HG03565 (cell line): Measurements from ENCODE around the gene IRAK1.

Experiments used
- ATAC-seq: cut with Tn5 transposase; IDR thresholded peaks from one replicate; pipeline ENCODE4 v1.9.1; 2021; ENCODE audit warnings: mild to moderate bottlenecking, moderate library complexity; ENCODE audit not compliant: unreplicated experiment

The IRAK1 gene

DNA sequence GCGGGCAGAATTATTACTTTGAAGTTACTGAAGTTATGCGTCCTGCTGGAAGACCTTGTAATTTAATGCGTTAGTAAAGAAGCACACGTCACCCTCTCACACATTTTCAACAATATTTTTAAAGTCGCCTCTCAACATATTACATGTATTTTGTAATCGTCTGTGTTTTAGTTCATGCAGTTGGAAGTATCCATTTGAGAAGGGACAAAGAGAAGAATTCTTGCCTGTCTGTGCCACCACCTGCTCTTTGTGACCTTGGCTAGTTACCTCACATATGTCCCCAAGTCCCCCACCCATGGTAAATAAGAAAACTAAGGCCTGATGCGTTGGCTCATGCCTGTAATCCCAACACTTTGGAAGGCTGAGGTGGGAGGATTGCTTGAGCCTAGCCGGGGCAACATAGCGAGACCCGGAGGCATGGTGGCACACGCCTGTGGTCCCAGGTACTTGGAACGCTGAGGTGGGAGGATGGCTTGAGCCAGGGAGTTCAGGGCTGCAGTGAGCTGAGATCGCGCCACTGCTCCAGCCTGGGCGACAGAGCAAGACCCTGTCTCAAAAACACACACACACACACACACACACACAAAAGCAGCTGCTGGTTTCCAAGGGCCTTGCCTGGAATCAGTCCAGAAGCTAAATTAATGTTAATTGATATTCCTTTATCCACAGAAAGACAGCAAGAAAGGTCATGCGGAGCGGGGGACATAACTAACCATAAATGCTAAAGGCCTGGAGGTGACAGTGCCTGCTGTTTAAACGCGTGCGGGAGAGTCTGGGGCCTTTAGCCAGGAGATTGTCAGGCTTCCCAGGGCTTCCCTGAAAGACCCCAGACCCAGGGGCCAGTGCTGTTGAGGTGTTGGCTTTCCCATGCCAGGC is 46.3 kb downstream of the IRAK1 start:
- ATAC-seq: no peak

DNA sequence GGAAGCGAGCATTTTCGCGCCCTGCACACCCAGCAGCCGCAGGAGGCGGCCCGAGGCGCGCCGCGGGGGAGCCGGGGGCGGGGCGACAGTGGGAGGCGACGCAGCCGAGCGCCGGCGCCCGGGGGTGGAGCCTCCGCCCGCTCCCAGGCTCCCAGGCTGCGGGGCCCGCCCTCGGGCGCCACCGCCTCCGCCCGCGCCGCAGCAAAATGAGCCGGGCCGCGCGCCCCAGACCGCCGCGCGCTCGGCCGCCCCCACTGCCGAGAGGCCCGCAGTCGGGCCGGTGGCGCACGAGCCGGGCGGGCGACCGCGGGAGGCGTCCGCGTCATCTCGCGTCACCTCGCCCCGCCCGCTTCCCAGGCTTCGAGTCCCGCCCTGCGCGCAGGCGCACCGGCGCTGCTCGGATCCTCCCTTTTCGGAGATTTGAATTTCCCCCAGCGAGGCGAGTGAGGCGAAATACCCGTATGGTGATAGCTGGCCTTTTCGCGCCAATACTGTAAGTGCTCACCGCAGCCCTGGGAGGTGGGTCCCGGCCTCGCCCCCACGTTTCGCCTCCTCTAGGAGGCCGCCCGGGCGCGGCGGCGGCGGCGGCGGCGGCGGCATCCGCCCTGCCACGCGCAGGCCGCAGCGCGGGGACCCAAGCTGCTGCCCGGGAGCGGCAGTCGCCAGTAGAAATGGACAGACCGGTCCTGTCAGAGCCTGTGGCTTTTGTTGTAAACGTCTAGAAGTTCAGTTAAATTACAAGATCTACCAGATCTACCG is 47.2 kb downstream of the IRAK1 start, which contains the start of gene TMEM187:
TMEM187 (plus strand) TSS at position 387 of the 759 bp plus-strand sequence. CDS start 9,309 bp downstream, outside the sequence.
- peak; percentile 43 for ATAC-seq

DNA sequence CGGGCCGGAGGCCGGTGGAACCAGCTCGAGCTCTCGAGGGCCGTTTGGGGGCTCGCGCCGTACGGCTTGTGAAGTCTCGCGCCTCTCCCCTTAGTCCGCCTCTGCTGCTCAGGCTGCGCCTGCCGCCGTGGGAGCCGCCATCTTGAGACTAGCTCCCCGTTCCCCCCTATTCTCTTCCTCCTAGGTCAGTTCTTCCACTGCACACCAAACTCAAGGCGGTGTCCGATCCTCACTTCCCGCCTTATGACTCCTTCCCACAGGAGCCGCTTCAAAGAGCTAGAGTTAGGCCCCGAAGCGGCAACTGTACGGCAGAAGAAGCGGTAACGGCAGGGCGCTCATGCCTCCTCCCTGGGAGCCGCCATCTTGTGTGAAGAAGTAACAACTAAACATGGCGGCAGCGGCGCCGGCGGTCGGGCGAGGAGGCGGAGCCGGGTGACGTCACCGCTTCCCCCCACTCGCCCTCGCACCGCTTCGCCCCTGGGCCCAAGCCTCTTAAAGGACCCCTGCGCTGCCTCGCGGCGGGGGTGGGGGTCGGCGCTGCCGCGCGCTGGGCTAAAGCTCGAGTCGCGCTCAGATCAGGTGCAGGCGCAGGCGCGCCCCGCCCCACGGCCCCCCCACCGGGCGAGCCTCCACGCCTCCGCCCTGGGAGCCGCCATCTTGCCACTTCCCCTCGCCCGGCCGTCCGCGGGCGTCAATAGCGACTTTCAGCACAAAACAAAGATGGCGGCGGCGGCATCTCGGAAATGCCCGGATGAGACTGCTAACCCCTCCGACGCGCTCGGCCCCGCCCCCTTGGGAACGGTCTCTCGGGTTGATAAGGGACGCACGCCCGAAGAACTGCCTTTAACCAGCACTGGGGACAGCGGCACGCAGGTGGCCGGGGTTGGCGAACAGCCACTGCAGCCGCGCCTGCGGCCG is 48.0 kb downstream of the IRAK1 start, which contains the start of gene HCFC1:
HCFC1 (minus strand) TSS at position 369 of the 918 bp plus-strand sequence. CDS start 978 bp downstream, outside the sequence.
- ATAC-seq: peak; percentile 23

DNA sequence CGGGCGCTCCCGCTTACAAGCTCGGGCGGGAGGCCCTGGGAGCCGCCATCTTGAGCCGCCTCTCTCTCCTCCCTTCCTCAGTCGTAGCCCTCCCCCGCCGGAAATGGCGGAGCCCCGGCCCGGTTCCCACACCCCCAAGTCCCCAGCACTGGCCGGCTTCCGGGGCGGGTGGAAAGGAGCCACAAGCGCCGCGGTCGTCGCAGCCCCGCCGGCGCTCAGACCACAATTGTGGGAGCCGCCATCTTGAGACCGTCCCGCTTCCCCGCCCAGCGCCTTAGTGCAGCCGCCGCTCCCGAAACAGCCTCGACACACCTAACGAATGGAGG is 48.6 kb downstream of the IRAK1 start:
- ATAC-seq: peak; percentile 20

DNA sequence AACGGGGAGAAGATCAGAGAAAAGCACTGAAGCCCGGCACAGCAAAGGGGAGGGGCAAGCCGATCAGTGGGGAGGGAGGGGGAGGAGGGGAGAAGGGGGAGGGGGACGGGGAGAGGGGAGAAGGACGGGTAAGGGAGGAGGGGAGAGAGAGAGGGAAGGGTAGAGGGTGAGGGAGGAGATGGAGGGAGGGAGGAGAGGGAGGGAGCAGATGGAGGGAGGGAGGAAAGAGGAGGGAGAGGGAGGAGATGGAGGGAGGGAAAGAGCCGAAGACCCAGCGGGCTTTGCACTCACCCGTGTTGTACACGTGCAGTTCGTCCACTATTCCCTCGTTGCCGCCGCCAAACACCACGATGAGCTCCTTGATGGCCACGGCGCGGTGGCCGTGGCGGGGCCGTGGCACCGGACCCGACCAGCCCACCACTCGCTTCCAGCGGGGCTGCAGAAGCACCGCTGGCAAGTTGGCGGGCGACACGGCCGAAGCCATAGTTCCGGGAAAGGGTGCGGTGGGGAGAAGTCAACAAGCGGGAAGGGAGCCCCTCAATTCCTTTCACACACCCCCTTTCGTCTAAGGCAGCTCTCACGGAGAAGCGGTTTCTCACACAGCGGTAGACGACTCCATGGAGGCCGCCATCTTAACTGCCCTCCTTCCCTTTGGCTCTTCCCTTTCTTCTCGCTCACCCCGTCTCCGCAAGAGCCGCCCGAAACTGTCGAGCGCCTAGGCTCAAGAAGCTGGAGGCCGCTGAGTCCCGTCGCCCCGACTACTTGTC is 49.2 kb downstream of the IRAK1 start:
- no peak for ATAC-seq

DNA sequence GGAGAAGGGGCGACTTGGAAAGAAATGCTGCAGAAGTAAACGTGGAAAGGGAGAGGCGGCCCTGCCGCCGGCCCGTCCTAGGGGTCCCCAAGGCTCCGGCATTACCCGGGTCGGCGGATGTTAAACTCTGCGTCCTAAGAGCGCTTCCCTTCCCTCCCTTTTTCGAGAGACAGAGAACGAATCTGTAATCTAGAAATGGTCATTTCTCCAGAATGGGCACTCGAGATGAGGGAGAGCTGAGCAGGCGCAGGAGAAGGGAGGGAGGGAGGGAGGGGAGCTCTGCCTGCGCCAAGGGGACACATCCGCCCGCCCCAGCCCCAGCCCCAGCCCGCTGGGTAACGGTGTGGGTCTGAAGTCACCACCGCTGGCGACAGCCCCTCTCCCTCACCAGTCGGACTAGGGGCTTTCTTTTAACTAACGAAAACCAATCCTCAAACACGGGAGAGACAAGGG is 49.8 kb downstream of the IRAK1 start:
- no peak for ATAC-seq

DNA sequence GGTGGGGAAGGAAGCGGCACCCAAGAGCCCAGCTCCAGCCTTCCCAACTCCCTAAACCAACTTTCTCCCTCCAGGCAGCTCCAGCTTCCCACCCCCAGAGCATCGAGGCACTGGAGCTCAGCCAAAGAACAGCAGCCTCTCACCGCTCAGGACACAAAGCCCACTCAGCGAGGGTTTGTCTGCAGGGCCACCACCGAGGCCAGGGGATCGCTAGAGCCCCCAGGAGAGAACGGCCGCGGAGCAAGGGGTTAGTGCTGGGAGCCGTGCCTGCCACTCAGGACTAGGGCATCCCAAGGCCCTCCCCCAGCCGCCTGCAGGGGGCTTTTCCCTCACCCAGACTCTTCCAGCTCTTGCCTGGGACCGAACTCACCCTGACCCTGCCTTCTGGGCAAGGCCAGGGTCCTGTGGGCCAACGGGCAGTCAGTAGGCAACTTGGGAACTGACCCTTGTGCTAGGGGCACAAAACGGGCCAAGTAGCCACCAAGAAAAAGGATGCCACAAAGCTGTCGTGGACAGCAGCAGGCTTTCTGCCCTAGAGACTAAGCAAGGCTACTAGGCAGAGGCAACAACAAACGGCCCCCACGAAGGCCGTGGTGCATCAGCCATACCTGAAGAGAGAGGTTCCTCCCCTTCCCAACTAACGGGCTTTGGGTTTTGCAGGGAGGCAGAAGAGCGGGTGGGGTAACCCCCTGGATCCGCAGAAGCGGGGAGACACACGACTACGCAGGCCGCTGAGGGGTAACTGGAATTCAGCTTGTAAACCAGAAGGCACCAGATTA is 50.4 kb downstream of the IRAK1 start:
- ATAC-seq: no peak

DNA sequence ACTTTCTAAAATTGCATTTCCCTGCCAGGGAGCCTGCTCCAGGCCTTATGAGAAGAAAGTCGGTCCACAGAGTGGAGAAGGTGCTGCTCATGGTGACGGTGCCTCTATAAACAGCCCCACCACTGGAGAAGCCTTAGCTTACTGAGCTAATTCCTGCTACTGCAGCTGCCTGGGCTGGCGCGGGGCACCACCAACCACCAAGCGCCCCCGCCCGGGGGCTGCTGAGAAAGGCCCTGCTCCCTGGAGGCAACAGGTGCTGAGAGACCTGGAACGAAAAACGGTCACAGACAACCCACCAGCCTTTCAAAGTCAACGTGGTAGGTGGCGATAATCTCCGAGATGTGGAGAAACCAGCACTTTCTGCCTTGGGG is 51.0 kb downstream of the IRAK1 start:
- no peak for ATAC-seq

DNA sequence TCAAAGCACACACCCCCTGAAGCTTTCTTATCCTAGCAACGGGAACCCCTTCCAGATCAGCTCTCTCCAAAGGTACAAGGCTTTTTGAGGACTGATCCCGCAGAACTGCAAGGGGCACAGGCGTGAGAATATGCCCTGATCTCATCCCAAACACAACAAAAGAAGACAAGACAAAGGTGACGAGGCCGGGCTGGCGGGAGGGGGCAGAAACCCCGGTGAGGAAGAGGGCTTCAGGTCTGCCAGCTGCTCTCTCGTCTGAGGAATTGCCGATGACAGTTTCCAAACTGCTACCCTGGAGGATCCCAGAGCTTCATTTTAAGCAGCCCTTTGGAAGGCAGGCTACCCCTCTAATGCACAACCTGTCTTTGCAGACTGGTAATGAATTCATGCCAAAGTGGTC is 51.4 kb downstream of the IRAK1 start:
- no peak for ATAC-seq

DNA sequence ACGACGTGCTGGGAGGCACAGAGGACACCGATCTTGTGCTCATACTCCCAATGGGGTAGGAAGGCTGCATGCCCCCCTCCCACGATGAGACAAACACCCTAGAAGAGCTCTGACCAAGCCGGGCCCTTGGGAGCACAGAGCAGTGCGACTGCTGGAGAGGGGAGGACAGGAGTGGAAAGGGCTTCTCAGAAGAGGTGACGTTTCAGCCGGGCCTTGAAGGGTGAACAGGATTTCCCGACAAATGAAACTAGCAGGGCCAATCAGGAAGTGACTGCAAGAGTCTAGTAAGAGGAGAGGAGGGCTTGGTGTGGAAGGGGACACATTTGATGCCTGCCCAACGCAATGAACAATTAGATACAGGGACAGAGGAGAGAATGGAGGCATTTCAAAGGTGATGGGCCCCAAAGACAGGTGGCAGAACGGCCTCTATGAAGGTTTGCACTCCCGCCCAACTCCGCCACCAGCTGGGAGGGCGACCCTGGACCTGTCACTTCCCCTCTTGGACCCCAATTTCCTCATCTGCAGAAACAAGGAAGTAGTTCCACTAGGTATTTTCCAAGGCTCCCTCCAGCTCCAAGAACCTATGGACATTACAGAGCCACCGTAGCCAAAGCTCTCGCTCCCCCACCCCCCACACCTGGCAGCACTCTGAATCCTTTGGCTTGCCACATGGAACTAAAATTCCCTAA is 52.0 kb downstream of the IRAK1 start:
- no peak for ATAC-seq

DNA sequence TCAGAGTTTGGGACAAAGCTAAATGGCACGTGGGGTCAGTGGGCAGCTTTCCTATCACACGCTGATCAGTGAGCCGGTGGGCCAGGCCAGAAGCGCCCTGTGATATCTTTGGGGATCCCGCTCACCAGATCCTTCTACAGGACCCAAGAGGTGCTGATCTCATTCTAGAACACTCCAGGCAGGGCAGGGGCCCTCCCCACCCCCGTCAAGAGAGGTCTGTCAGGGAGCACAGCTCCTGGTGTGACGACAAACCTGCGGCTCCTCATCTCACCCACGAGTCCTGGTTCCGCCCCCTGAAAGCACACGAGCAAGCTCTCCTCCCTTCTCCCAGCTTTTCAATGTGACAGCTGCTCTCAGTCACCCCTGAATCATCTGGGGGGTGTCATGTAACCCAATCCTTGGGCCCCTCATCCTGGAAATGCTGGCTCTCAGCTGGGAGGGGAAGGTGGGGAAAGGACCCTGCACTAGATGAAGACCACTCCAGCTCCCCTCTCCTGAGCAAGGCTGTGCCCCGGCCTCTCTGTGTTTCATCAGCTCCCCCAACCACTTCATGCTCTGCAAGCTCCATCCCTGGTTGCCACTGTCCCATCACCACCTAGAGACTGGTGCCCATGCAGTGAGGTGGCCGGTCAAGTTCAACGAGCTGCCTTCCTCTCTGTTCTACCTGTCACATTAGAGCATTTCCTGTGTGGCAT is 52.7 kb downstream of the IRAK1 start:
- ATAC-seq: no peak

DNA sequence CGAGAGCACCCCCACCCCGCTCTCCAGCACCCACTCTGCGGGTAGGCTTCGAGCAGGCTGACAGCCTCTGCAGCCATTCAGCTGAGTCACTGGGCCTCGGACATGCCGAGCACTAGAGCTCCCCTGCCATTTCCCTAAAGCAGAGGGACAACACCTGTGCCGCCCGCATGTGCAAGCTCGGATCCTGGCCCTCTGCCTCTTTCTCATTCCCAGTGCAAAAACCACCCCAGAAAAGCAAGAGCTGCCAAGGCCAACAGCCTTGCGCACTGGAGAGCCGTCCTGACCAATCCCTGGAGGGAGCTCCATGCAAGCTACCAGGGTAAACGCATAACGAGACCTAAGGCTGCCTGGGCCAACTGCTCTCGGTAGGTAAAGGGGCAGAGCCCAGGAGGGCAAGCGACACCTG is 53.4 kb downstream of the IRAK1 start:
- no peak for ATAC-seq

DNA sequence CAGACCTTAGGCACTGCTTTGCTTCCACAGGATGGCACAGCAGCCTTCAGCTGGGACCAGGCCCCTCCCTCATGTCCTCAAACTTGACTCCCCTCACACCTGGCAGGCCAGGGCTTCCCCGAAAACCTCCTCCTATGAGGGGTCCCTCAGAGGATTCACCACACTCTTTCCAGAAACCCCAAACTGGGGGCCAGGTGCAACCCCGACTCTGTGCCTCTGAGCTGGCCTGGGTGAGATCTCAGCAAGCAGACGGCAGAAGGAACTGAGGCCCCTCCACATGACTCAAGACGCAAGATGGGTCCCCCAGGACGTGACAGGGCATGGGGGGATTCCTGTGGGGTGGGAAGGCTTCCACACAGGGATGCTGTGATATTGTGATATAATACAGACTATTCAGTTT is 54.3 kb downstream of the IRAK1 start:
- ATAC-seq: no peak

DNA sequence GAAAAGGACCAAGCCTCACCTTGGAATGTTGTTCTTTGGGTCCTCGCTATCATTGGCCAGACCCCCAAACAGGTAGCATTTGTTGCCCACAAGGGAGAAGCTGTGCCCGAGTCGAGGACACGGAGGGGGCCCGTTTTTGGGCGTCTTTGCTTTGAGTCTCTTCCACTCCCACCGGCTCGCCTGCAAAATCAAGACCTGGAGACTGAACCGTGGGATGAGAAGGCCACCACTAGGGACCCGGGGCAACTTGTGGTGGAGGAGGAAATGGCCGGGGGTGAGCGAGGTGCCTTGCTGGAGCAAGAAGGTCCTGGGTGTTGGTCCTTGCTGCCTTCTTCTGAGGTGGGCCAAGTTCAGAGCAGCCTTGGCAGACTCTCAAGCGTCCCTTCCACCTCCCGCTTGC is 55.6 kb downstream of the IRAK1 start:
- ATAC-seq: no peak

DNA sequence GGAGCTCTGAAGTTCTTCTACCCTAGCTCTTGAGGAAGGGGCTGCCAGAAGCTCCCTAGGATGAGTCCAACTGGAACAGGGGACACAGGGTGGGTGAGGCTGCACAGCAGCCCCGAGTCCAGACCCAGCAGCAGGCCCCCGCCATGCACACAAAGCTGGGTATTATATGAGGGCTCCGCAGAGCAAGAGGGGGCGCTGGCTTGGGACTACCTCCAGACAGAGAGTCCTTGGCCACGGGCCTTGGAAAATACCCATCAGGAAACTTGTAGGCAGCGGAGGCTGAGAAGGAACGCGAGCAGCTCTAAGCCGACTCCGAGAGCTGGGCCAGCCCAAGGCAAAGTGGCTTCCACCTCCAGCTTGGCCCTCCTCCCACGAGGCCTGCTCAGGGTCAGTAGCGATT is 56.2 kb downstream of the IRAK1 start:
- no peak for ATAC-seq

DNA sequence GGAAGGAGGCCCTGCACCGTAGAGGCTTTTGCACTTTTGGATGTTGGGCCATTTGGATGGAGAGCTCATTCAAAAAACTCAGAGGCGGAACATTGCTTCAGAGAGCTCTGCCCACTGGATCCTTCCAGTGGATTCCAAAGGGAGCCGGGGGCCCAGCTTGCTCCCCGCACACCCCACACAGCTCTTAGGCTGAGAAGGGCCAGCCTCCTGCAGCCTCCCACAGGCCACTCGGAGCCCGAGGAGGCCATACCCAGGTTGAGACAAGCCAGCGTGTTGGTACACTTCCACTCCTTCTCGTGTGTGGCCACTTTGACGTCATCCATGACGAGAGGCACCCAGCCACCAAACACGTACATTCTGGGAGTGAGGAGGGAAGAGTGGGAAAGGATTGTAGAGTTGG is 58.4 kb downstream of the IRAK1 start:
- no peak for ATAC-seq

DNA sequence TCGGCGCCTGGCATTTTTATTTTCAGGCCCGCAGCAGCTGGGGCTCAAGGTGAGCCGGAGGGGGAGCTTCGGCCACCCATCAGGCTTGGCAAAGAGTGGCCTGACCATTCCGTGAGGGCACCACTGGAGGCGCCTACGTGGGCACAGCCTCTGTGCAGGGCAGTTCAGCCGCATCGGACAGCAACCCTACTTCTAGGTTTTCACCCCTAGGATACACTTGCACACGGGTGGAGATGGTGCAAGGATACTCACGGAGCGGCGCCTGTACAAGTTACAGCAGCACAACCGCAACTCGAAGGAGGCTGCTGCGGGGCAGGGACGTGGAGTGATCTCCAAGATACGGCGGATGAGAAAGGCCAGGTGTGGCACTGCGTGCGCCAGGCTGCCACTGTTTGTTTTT is 58.9 kb downstream of the IRAK1 start:
- ATAC-seq: no peak
